ENCODE data around the gene TEX55.

TEX55 gene

GRCh38 chr3:119187266-119187665, 41.3 kb downstream of the TEX55 start:
- no peak for TF ChIP-seq CTCF (IDR thresholded peaks at IDR 0.05; ENCODE audit: borderline replicate concordance, extremely low read depth, low read length, poor library complexity, severe bottlenecking)
- no peak for TF ChIP-seq EZH2 (IDR thresholded peaks at IDR 0.05; ENCODE audit: borderline replicate concordance, low read depth, low read length, severe bottlenecking)
- H3K9ac ChIP-seq (ENCODE audit: low read depth, low read length) = no peak overlapping the region
- H3K9me3 ChIP-seq (ENCODE audit: insufficient read depth, low read length, severe bottlenecking) = no peaks in the 10 kb centered on the region
- no peak overlapping the region for H3K4me3 ChIP-seq (ENCODE audit: low read depth in 1 of 2, low read length in 2 of 2)
- H3K79me2 ChIP-seq (ENCODE audit: insufficient read depth, low read length) = no peaks in the 10 kb centered on the region
- no peak for DNase-seq
- no peak overlapping the region for H2AFZ ChIP-seq (ENCODE audit: low read depth, low read length)
- H3K4me2 ChIP-seq (ENCODE audit: insufficient read depth, low read length) = no peak overlapping the region
- no peaks in the 10 kb centered on the region for H3K4me1 ChIP-seq (ENCODE audit: insufficient read depth, low read length)
- H4K20me1 ChIP-seq (ENCODE audit: insufficient read depth, low read length) = no peaks in the 10 kb centered on the region
- H3K27me3 ChIP-seq (ENCODE audit: insufficient read depth, low read length, poor library complexity) = no peaks in the 10 kb centered on the region
- H3K27ac ChIP-seq (ENCODE audit: low read length) = no peak overlapping the region
- no peaks in the 10 kb centered on the region for H3K36me3 ChIP-seq (ENCODE audit: insufficient read depth, low read length)
- ATAC-seq (ENCODE audit: insufficient read depth, low read depth) = no peak

- Histone ChIP-seq H3K9me3 (ENCODE audit: insufficient read depth, low read length, severe bottlenecking) (no peaks in the 10 kb centered on the region), H3K4me1 (ENCODE audit: insufficient read depth, low read length) (no peaks in the 10 kb centered on the region), H3K27ac (ENCODE audit: low read length) (no peak overlapping the region), H3K27me3 (ENCODE audit: insufficient read depth, low read length, poor library complexity) (peaks cover 4% of the 10 kb centered on the region), H4K20me1 (ENCODE audit: insufficient read depth, low read length) (no peaks in the 10 kb centered on the region), H3K4me3 (ENCODE audit: low read depth in 1 of 2, low read length in 2 of 2) (no peak overlapping the region), H3K4me2 (ENCODE audit: insufficient read depth, low read length) (no peak overlapping the region), H3K79me2 (ENCODE audit: insufficient read depth, low read length) (no peaks in the 10 kb centered on the region), H2AFZ (ENCODE audit: low read depth, low read length) (no peak overlapping the region), H3K36me3 (ENCODE audit: insufficient read depth, low read length) (no peaks in the 10 kb centered on the region), H3K9ac (ENCODE audit: low read depth, low read length) (no peak overlapping the region)
- TF ChIP-seq CTCF (IDR thresholded peaks at IDR 0.05; ENCODE audit: borderline replicate concordance, extremely low read depth, low read length, poor library complexity, severe bottlenecking) (no peak), EZH2 (IDR thresholded peaks at IDR 0.05; ENCODE audit: borderline replicate concordance, low read depth, low read length, severe bottlenecking) (no peak)
- DNase-seq (no peak), ATAC-seq (ENCODE audit: insufficient read depth, low read depth) (no peak)
These were observed 45.8 kb downstream of the TEX55 start for GRCh38 chr3:119191800-119192199.

- no peak overlapping the region for H3K9ac ChIP-seq (ENCODE audit: low read depth, low read length)
- no peaks in the 10 kb centered on the region for H3K4me1 ChIP-seq (ENCODE audit: insufficient read depth, low read length)
- no peak overlapping the region for H3K4me3 ChIP-seq (ENCODE audit: low read depth in 1 of 2, low read length in 2 of 2)
- H2AFZ ChIP-seq (ENCODE audit: low read depth, low read length) = no peak overlapping the region
- TF ChIP-seq CTCF (IDR thresholded peaks at IDR 0.05; ENCODE audit: borderline replicate concordance, extremely low read depth, low read length, poor library complexity, severe bottlenecking) (no peak), EZH2 (IDR thresholded peaks at IDR 0.05; ENCODE audit: borderline replicate concordance, low read depth, low read length, severe bottlenecking) (no peak)
- H3K36me3 ChIP-seq (ENCODE audit: insufficient read depth, low read length) = no peaks in the 10 kb centered on the region
- ATAC-seq (ENCODE audit: insufficient read depth, low read depth) (no peak), DNase-seq (no peak)
- no peak overlapping the region for H3K27ac ChIP-seq (ENCODE audit: low read length)
- peaks cover 4% of the 10 kb centered on the region for H3K27me3 ChIP-seq (ENCODE audit: insufficient read depth, low read length, poor library complexity)
- H3K9me3 ChIP-seq (ENCODE audit: insufficient read depth, low read length, severe bottlenecking) = no peaks in the 10 kb centered on the region
- no peak overlapping the region for H3K4me2 ChIP-seq (ENCODE audit: insufficient read depth, low read length)
- no peaks in the 10 kb centered on the region for H4K20me1 ChIP-seq (ENCODE audit: insufficient read depth, low read length)
- no peaks in the 10 kb centered on the region for H3K79me2 ChIP-seq (ENCODE audit: insufficient read depth, low read length)
These were observed 48.5 kb downstream of the TEX55 start for GRCh38 chr3:119194237-119195150.
